GM12878 (cell line): ENCODE results near the gene FOXP1. TPM values are rescaled to one million over a fixed set of nuclear protein-coding genes. Genes with fewer than 3 reads are reported as not detected.

ENCODE experiments used
- ATAC-seq: fragments of 200-7000 bp; cut with Tn5 transposase; 3 replicates; pipeline ENCODE4 v1.9.1; 2020; ENCODE audit warnings: mild to moderate bottlenecking, moderate library complexity
- BruUV-seq: library from RNA; stranded (reverse); fragments of 400-500 nt; replicated peaks from 2 replicates; lab custom pipeline; 2021; lab: Mats Ljungman, UMichigan
- CTCF ChIA-PET: fragments of 300-600 bp; sonication (Branson Sonifier 250); formaldehyde crosslinking; extraction: SDS; loops from one replicate; lab custom pipeline; 2021; ENCODE audit warnings: inconsistent platforms; lab: Yijun Ruan, JAX
- POLR2A ChIA-PET: fragments of 350-600 bp; formaldehyde crosslinking; extraction: SDS; loops from one replicate; lab custom pipeline; 2021; ENCODE audit warnings: inconsistent platforms; lab: Charles Lee
- RAD21 ChIA-PET: fragments of 300-600 bp; sonication (Branson Sonifier 250); formaldehyde crosslinking; loops from one replicate; lab custom pipeline; 2023; ENCODE audit warnings: antibody characterized with exemption; ENCODE audit not compliant: unreplicated experiment; lab: Charles Lee
- SMC1A ChIA-PET: fragments of 300-600 bp; sonication (Branson Sonifier 250); formaldehyde crosslinking; loops from one replicate; lab custom pipeline; 2023; ENCODE audit not compliant: unreplicated experiment, uncharacterized antibody; lab: Charles Lee
- DNase-seq: peaks from one replicate; pipeline ENCODE4 v3.0.0-alpha.2; 2011; ENCODE audit warnings: low read depth, low spot score
- FAIRE-seq: peaks from 3 replicates; lab custom pipeline; 2011; peaks lifted over from hg19 to GRCh38; lab: Jason Lieb, UNC
- H2AFZ ChIP-seq: 2 replicates; pipeline ENCODE4 v1.6.0; 2011; ENCODE audit warnings: low read depth, low read length, control low read depth; ENCODE audit not compliant: control insufficient read depth
- H3K27ac ChIP-seq: 2 replicates; pipeline ENCODE4 v1.5.1; 2011; ENCODE audit warnings: control low read depth; ENCODE audit not compliant: control insufficient read depth, insufficient read depth
- H3K27me3 ChIP-seq, 2 experiments: replicated peaks in 1 of 2; 2 replicates each; pipeline versions ENCODE4 v1.6.0 to v1.6.1; 2011; ENCODE audit warnings: low read length in 1 of 2; ENCODE audit not compliant: control insufficient read depth in 2 of 2, insufficient read depth in 2 of 2
- H3K36me3 ChIP-seq, 2 experiments: 2 replicates each; pipeline ENCODE4 v1.5.1; 2011; ENCODE audit warnings: low read length in 1 of 2; ENCODE audit not compliant: control insufficient read depth in 2 of 2, insufficient read depth in 2 of 2
- H3K4me1 ChIP-seq: 2 replicates; pipeline ENCODE4 v1.6.1; 2011; ENCODE audit warnings: mild to moderate bottlenecking, low read length, moderate library complexity, mixed read lengths; ENCODE audit not compliant: control insufficient read depth, insufficient read depth
- H3K4me2 ChIP-seq: 2 replicates; pipeline ENCODE4 v1.6.0; 2011; ENCODE audit warnings: control low read depth; ENCODE audit not compliant: control insufficient read depth, insufficient read depth
- H3K4me3 ChIP-seq: fragments of 200-600 bp; sonication (generic); 2 replicates; pipeline ENCODE4 v1.5.1; 2016
- H3K79me2 ChIP-seq: 2 replicates; pipeline ENCODE4 v1.6.0; 2011; ENCODE audit warnings: low read length; ENCODE audit not compliant: control insufficient read depth, insufficient read depth
- H3K9ac ChIP-seq: 2 replicates; pipeline ENCODE4 v1.8.0; 2011; ENCODE audit warnings: low read length, control low read depth, mixed read lengths; ENCODE audit not compliant: control insufficient read depth, insufficient read depth
- H3K9me3 ChIP-seq: replicated peaks from 3 replicates; pipeline ENCODE4 v1.5.1; 2011; ENCODE audit warnings: mild to moderate bottlenecking, low read length; ENCODE audit not compliant: control insufficient read depth, insufficient read depth
- H4K20me1 ChIP-seq: 2 replicates; pipeline ENCODE4 v1.6.0; 2011; ENCODE audit not compliant: control insufficient read depth, insufficient read depth
- E2F4 ChIP-seq: IDR thresholded peaks from 2 replicates; pipeline ENCODE4 v1.6.1; 2012; ENCODE audit warnings: low read depth, low read length, improper control_type of control experiment
- EED ChIP-seq: sonication (generic); IDR thresholded peaks from 2 replicates; pipeline ENCODE4 v1.6.1; 2016; ENCODE audit warnings: antibody characterized with exemption, low read depth
- IRF5 ChIP-seq: fragments of 450-650 bp; IDR thresholded peaks from 2 replicates; pipeline ENCODE4 v1.6.1; 2017; ENCODE audit warnings: borderline replicate concordance
- KAT2A ChIP-seq: conservative IDR thresholded peaks from 2 replicates; pipeline ENCODE4 v1.6.1; 2011; ENCODE audit warnings: low read depth, low read length; ENCODE audit not compliant: control insufficient read depth
- MEF2B ChIP-seq: fragments of 450-650 bp; IDR thresholded peaks from 2 replicates; pipeline ENCODE4 v1.6.1; 2018; ENCODE audit warnings: mild to moderate bottlenecking, moderate library complexity; ENCODE audit not compliant: partially characterized antibody, poor library complexity, severe bottlenecking
- NRF1 ChIP-seq: conservative IDR thresholded peaks from 2 replicates; pipeline ENCODE4 v1.6.1; 2011; ENCODE audit warnings: mild to moderate bottlenecking, low read depth, low read length, improper control_type of control experiment
- POLR2AphosphoS5 ChIP-seq: IDR thresholded peaks from 2 replicates; pipeline ENCODE4 v1.6.1; 2011; ENCODE audit warnings: mild to moderate bottlenecking, low read length, inconsistent platforms
- RCOR1 ChIP-seq: conservative IDR thresholded peaks from 2 replicates; pipeline ENCODE4 v1.6.1; 2012; ENCODE audit warnings: low read depth, low read length, improper control_type of control experiment
- RFX5 ChIP-seq: IDR thresholded peaks from 2 replicates; pipeline ENCODE4 v1.6.1; 2011; ENCODE audit warnings: low read depth, low read length, improper control_type of control experiment
- SIX5 ChIP-seq: IDR thresholded peaks from 2 replicates; pipeline ENCODE4 v1.6.1; 2011; ENCODE audit warnings: mild to moderate bottlenecking, low read depth, low read length, moderate library complexity; ENCODE audit not compliant: severe bottlenecking
- SPI1 ChIP-seq: IDR thresholded peaks from 2 replicates; pipeline ENCODE4 v1.6.1; 2011; ENCODE audit warnings: low read depth, mild to moderate bottlenecking, low read length, moderate library complexity, borderline replicate concordance; ENCODE audit not compliant: insufficient read depth
- SREBF1 ChIP-seq: IDR thresholded peaks from 2 replicates; pipeline ENCODE4 v1.6.1; 2012; ENCODE audit warnings: mild to moderate bottlenecking, low read length
- SREBF2 ChIP-seq: IDR thresholded peaks from 2 replicates; pipeline ENCODE4 v1.6.1; 2012; ENCODE audit warnings: mild to moderate bottlenecking, low read length
- STAT3 ChIP-seq: IDR thresholded peaks from 2 replicates; pipeline ENCODE4 v1.6.1; 2011; ENCODE audit warnings: low read depth, low read length, improper control_type of control experiment
- TCF7 ChIP-seq: IDR thresholded peaks from 2 replicates; pipeline ENCODE4 v1.6.1; 2014; ENCODE audit warnings: antibody characterized with exemption, borderline replicate concordance
- ZNF274 ChIP-seq: IDR thresholded peaks from one replicate; pipeline ENCODE4 v1.8.0; 2011; ENCODE audit not compliant: insufficient read length, insufficient read depth
- WGBS: methylation state at CpG from one replicate; pipeline ENCODE4 v1.1.6; 2016; ENCODE audit warnings: low lambda C conversion rate; ENCODE audit not compliant: insufficient replicate concordance, insufficient coverage; ENCODE audit errors: missing lambda C conversion rate; 5-methylcytosine and 5-hydroxymethylcytosine counted together
- in situ Hi-C: fragments of 300-500 bp; cut with MboI; formaldehyde crosslinking; loops from 9 replicates; pipeline ENCODE4 v1.14.3; 2018; ENCODE audit warnings: mixed read lengths
- intact Hi-C: fragments of 100-400 bp; cut with micrococcal nuclease; formaldehyde crosslinking; loops from one replicate; pipeline ENCODE4 v1.14.2; 2022; ENCODE audit not compliant: unreplicated experiment
- polyA plus RNA-seq, 11 experiments: library from polyadenylated mRNA; depleted of rRNA in 4 of 11; unstranded in 6 of 11; stranded (reverse) in 5 of 11; fragments of >200 nt; fragmentation: Nextera tagmentation in 4 of 11; fragmentation: Illumina TruSeq in 1 of 11; extraction: Ambion mirVana in 4 of 11; extraction: Trizol in 1 of 11; gene quantifications; 1 replicate in 1 of 11; 2 replicates in 10 of 11; pipeline versions ENCODE4 v1.2.1 to v1.2.3, GENCODE V29; 2011 to 2016; ENCODE audit warnings: inconsistent platforms in 2 of 11, missing spikeins in 2 of 11, low read depth in 1 of 11
- total RNA-seq, 4 experiments: library from RNA; depleted of rRNA in 3 of 4; stranded (reverse); fragments of >200 nt in 3 of 4; fragmentation: Illumina TruSeq in 1 of 4; extraction: Trizol in 1 of 4; gene quantifications; 2 replicates each; pipeline versions ENCODE4 v1.2.1 to v1.2.3, GENCODE V29; 2013 to 2021

The FOXP1 gene
- total and polyA plus RNA-seq, 10 of the 15 experiments (the other 5 are each of a cell fraction or from before 2014, with no cell fraction given) = 0.05 to 1.6 (median 0.20) TPM; not detected in 1

- DNase-seq (no peak), FAIRE-seq (no peak), ATAC-seq (no peak)
- Histone ChIP-seq H3K9ac (no peak overlapping the region), H4K20me1 (no peaks in the 10 kb centered on the region), H3K4me2 (no peak overlapping the region), H3K36me3 (no peaks in the 10 kb centered on the region), H3K4me1 (no peaks in the 10 kb centered on the region), H3K27ac (no peak overlapping the region), H3K4me3 (no peak overlapping the region), H3K27me3 (no peaks in the 10 kb centered on the region; a peak in 1 of 4 replicates), H2AFZ (no peak overlapping the region), H3K9me3 (no peaks in the 10 kb centered on the region), H3K79me2 (no peaks in the 10 kb centered on the region)
- intact Hi-C loops (no loop called here), in situ Hi-C loops (no loop called here)
- TF ChIP-seq EED (no peak), SREBF1 (no peak), IRF5 (no peak), KAT2A (no peak), MEF2B (no peak), STAT3 (no peak), TCF7 (no peak), NRF1 (no peak), E2F4 (no peak), RFX5 (no peak), SIX5 (no peak), ZNF274 (no peak), SREBF2 (no peak), SPI1 (no peak), RCOR1 (no peak), POLR2AphosphoS5 (no peak)
- no TSS peak for BruUV-seq
- WGBS = 11% methylated on average over 1 of the region's 1 CpG
- ChIA-PET CTCF (no interaction called here), POLR2A (no interaction called here), RAD21 (no interaction called here), SMC1A (no interaction called here)
Measured at GRCh38 chr3:71187715-71188114, 395.8 kb downstream of the FOXP1 start.
